Measurements from ENCODE around the gene ETV3.

ETV3 gene

GRCh38 chr1:157133426-157133825 is 4.8 kb downstream of the ETV3 start:
- TF ChIP-seq SIN3A (IDR thresholded peaks at IDR 0.05; ENCODE audit: borderline replicate concordance, insufficient read depth, low read length) (no peak), POLR2AphosphoS5 (IDR thresholded peaks at IDR 0.05; ENCODE audit: low read depth, low read length) (no peak), TAF1 (IDR thresholded peaks at IDR 0.05; ENCODE audit: borderline replicate concordance, insufficient read depth, low read length) (no peak), FOXP2 (optimal IDR thresholded peaks at IDR 0.05; ENCODE audit: borderline replicate concordance, extremely low read depth, extremely low read length, insufficient read depth) (no peak), REST (IDR thresholded peaks at IDR 0.05; ENCODE audit: insufficient read depth in 1 of 2, low read depth in 2 of 2, low read length in 2 of 2) (no peak)

- TF ChIP-seq POLR2AphosphoS5 (IDR thresholded peaks at IDR 0.05; ENCODE audit: low read depth, low read length) (no peak), TAF1 (IDR thresholded peaks at IDR 0.05; ENCODE audit: borderline replicate concordance, insufficient read depth, low read length) (no peak), SIN3A (IDR thresholded peaks at IDR 0.05; ENCODE audit: borderline replicate concordance, insufficient read depth, low read length) (no peak), REST (IDR thresholded peaks at IDR 0.05; ENCODE audit: insufficient read depth in 1 of 2, low read depth in 2 of 2, low read length in 2 of 2) (no peak), FOXP2 (optimal IDR thresholded peaks at IDR 0.05; ENCODE audit: borderline replicate concordance, extremely low read depth, extremely low read length, insufficient read depth) (no peak)
Observed at GRCh38 chr1:157132616-157133167, 5.5 kb downstream of the ETV3 start.

- TF ChIP-seq FOXP2 (optimal IDR thresholded peaks at IDR 0.05; ENCODE audit: borderline replicate concordance, extremely low read depth, extremely low read length, insufficient read depth) (no peak), SIN3A (IDR thresholded peaks at IDR 0.05; ENCODE audit: borderline replicate concordance, insufficient read depth, low read length) (no peak), TAF1 (IDR thresholded peaks at IDR 0.05; ENCODE audit: borderline replicate concordance, insufficient read depth, low read length) (no peak), POLR2AphosphoS5 (IDR thresholded peaks at IDR 0.05; ENCODE audit: low read depth, low read length) (no peak), REST (IDR thresholded peaks at IDR 0.05; ENCODE audit: insufficient read depth in 1 of 2, low read depth in 2 of 2, low read length in 2 of 2) (no peak)
Observed at GRCh38 chr1:157132111-157132510, 6.1 kb downstream of the ETV3 start.

DNA sequence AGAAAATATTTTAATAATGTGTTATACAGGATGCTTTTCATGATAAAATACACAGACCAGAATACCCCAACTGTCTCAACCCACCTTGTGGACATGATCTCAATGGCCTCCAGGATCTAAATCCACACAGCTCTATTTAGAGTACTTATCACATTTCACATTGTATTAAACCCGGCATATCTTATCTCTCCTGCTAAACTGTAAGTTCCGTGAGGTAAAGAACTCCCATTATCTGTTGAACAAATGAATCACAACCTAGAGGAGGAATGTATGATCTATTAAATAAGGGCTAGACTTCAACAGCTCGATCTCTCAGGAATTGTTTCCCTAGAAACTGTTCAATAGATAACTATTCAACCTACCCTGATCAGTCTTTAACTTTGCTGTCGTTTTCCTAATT is 6.9 kb downstream of the ETV3 start:
- TF ChIP-seq FOXP2 (optimal IDR thresholded peaks at IDR 0.05; ENCODE audit: borderline replicate concordance, extremely low read depth, extremely low read length, insufficient read depth), result no peak
- no peak for TF ChIP-seq REST (IDR thresholded peaks at IDR 0.05; ENCODE audit: insufficient read depth in 1 of 2, low read depth in 2 of 2, low read length in 2 of 2)
- no peak for TF ChIP-seq POLR2AphosphoS5 (IDR thresholded peaks at IDR 0.05; ENCODE audit: low read depth, low read length)
- TF ChIP-seq TAF1 (IDR thresholded peaks at IDR 0.05; ENCODE audit: borderline replicate concordance, insufficient read depth, low read length), result no peak
- no peak for TF ChIP-seq SIN3A (IDR thresholded peaks at IDR 0.05; ENCODE audit: borderline replicate concordance, insufficient read depth, low read length)

DNA sequence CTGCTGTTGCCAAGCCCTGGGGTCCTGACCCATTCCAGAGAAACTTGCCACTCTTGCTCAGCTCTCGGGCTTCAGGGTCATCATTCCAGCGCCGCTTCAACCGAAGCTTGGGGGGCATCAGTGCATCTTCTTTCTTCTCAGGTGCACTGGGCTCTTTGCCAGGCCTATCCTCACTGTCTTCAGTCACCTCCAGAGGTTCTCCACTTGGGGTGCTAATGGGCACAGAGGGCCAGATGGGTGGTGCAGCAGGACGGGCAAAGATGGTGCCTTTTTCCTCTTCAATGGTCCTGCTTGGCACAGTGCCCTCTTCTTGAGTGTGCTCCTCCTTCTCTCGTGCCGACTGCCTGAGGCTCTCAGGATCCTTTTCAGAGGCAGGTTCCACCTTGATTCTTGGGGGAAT is 13.3 kb downstream of the ETV3 start:
- TF ChIP-seq SIN3A (IDR thresholded peaks at IDR 0.05; ENCODE audit: borderline replicate concordance, insufficient read depth, low read length) (no peak), REST (IDR thresholded peaks at IDR 0.05; ENCODE audit: insufficient read depth in 1 of 2, low read depth in 2 of 2, low read length in 2 of 2) (no peak), TAF1 (IDR thresholded peaks at IDR 0.05; ENCODE audit: borderline replicate concordance, insufficient read depth, low read length) (no peak), FOXP2 (optimal IDR thresholded peaks at IDR 0.05; ENCODE audit: borderline replicate concordance, extremely low read depth, extremely low read length, insufficient read depth) (no peak), POLR2AphosphoS5 (IDR thresholded peaks at IDR 0.05; ENCODE audit: low read depth, low read length) (no peak)
